Measurements from ENCODE around the gene POLE3. TPM values are rescaled to one million over a fixed set of nuclear protein-coding genes. Genes with fewer than 3 reads are reported as not detected.

Gene POLE3
- total and polyA plus RNA-seq, 9 of the 15 experiments (the other 6 are each of a cell fraction or from before 2014, with no cell fraction given): 52.6 to 179 (median 110) TPM

DNA sequence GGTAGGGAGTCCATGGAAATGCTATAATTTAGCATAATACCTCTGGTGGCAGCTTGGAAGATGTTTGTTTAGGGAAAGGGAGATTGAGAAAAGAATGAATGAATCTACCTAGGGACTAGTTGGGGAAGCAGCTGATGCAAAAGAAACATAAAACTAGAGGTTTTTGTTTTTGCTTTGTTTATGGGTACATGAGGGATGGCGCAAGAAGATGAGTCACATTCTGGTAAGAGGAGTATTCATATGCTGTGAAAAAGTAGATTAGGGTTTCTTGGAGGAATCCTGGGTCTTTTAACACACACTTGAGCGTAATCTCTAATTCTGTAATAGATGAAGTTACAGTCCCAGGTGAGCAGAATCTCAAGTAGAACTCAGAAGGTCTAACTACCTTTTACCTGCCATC lies 17.2 kb upstream of the POLE3 start (continued):
- no peak for TF ChIP-seq ZNF740 (CRISPR knock-in tag; IDR thresholded peaks at IDR 0.05)
- no peak for TF ChIP-seq ZNF740 (tag; IDR thresholded peaks at IDR 0.05)
- TF ChIP-seq, protein P1, sequence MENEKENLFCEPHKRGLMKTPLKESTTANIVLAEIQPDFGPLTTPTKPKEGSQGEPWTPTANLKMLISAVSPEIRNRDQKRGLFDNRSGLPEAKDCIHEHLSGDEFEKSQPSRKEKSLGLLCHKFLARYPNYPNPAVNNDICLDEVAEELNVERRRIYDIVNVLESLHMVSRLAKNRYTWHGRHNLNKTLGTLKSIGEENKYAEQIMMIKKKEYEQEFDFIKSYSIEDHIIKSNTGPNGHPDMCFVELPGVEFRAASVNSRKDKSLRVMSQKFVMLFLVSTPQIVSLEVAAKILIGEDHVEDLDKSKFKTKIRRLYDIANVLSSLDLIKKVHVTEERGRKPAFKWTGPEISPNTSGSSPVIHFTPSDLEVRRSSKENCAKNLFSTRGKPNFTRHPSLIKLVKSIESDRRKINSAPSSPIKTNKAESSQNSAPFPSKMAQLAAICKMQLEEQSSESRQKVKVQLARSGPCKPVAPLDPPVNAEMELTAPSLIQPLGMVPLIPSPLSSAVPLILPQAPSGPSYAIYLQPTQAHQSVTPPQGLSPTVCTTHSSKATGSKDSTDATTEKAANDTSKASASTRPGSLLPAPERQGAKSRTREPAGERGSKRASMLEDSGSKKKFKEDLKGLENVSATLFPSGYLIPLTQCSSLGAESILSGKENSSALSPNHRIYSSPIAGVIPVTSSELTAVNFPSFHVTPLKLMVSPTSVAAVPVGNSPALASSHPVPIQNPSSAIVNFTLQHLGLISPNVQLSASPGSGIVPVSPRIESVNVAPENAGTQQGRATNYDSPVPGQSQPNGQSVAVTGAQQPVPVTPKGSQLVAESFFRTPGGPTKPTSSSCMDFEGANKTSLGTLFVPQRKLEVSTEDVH (IDR thresholded peaks at IDR 0.05; ENCODE audit: low read depth, partially characterized antibody): no peak
- TF ChIP-seq ZNF263 (CRISPR knock-in tag; IDR thresholded peaks at IDR 0.05; ENCODE audit: borderline replicate concordance): no peak
- TF ChIP-seq MYC (IDR thresholded peaks at IDR 0.05; ENCODE audit: low read depth, low read length): no peak
- no peak for TF ChIP-seq MYC (CRISPR knock-in tag; IDR thresholded peaks at IDR 0.05; ENCODE audit: borderline replicate concordance, low read depth)
- TF ChIP-seq FOXJ2 (tag; IDR thresholded peaks at IDR 0.05): no peak

DNA sequence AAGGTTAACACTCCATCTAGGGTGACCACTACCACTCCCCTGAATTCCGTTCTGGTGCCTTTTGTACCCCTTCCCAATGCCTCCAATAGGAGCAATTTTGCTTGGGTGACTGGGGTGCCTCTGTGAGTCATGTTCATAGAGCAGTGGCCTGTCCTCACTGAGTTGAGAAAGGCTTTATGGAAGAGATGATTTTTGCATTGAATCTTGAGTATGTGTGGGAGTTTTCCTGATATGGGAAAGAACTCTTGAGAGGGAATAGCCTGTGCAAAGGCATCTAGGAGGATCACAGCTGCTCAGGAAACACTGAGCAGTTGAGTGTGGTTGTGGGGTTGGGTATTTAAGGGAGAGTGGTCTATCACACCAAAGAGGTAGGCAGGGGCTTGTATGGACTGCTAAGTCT lies 16.2 kb upstream of the POLE3 start:
- H3K9me3 ChIP-seq (replicated peaks; ENCODE audit: control insufficient read depth, insufficient read depth, low read depth, low read length): no peaks in the 10 kb centered on the region
- H3K79me2 ChIP-seq (ENCODE audit: control insufficient read depth, insufficient read depth, low read length): no peaks in the 10 kb centered on the region
- no peaks in the 10 kb centered on the region for H3K4me1 ChIP-seq (replicated peaks in 1 of 2; ENCODE audit: control insufficient read depth in 2 of 2, insufficient read depth in 2 of 2, low read length in 2 of 2)
- intact Hi-C loops (cut with micrococcal nuclease): no loop called here
- no peaks in the 10 kb centered on the region for H3K36me3 ChIP-seq (ENCODE audit: control insufficient read depth, insufficient read depth, low read length)
- no peak overlapping the region for H3K27ac ChIP-seq (ENCODE audit: extremely low read depth, low read depth, low read length)
- 0% methylated on average over 1 of the region's 1 CpG for WGBS (ENCODE audit: insufficient coverage, low coverage, missing lambda C conversion rate)
- ChIA-PET POLR2A (interaction anchor here (1.7 kb wide), 1 partner anchor 17 kb away, joined by 7 read pairs; the partner anchor contains the start of genes C9orf43 and POLE3), CTCF (ENCODE audit: low intra/inter-chr PET ratio) (no interaction called here)
- DNase-seq (ENCODE audit: extremely low read depth in 1 of 4, low spot score in 3 of 4) (no peak), ATAC-seq (no peak), FAIRE-seq (no peak)
- no peak overlapping the region for H3K4me2 ChIP-seq (ENCODE audit: insufficient read depth, low read length)
- no peaks in the 10 kb centered on the region for H3K9me1 ChIP-seq (ENCODE audit: control insufficient read depth, insufficient read depth, low read length)
- no TSS peak for BruUV-seq (replicated peaks)
- H4K20me1 ChIP-seq (replicated peaks; ENCODE audit: control insufficient read depth, insufficient read depth, low read length): no peaks in the 10 kb centered on the region
- peaks cover 10 to 17% of the 10 kb centered on the region in 2 experiments; a peak in 3 of 5 replicates for H3K27me3 ChIP-seq (ENCODE audit: control insufficient read depth in 2 of 2, insufficient read depth in 2 of 2, low read length in 2 of 2)
- no peak overlapping the region for H2AFZ ChIP-seq (ENCODE audit: low read depth, low read length)
- in situ Hi-C loops (cut with MboI): no loop called here
- H3K9ac ChIP-seq (ENCODE audit: insufficient read depth in 1 of 2, low read depth in 2 of 2, low read length in 2 of 2): no peak overlapping the region
- H3K4me3 ChIP-seq: no peak overlapping the region
- no peak for TF ChIP-seq TRIM28 (IDR thresholded peaks at IDR 0.05)
- TF ChIP-seq IRF2 (CRISPR knock-in tag; IDR thresholded peaks at IDR 0.05): no peak
- no peak for TF ChIP-seq MAFK (IDR thresholded peaks at IDR 0.05; ENCODE audit: low read length)
- TF ChIP-seq CSDE1 (IDR thresholded peaks at IDR 0.05): no peak
- TF ChIP-seq ZC3H8 (IDR thresholded peaks at IDR 0.05): no peak
- TF ChIP-seq ZNF354B (CRISPR knock-in tag; IDR thresholded peaks at IDR 0.05): no peak
- no peak for TF ChIP-seq PHF20 (IDR thresholded peaks at IDR 0.05; ENCODE audit: partially characterized antibody)
- no peak for TF ChIP-seq PRDM10 (IDR thresholded peaks at IDR 0.05; ENCODE audit: partially characterized antibody)
- no peak for TF ChIP-seq DIDO1 (tag; IDR thresholded peaks at IDR 0.05; ENCODE audit: low read depth)
- TF ChIP-seq PHTF2 (CRISPR knock-in tag; IDR thresholded peaks at IDR 0.05): no peak
